Neural cell (in vitro differentiated cells): ENCODE results near the gene LIMCH1. TPM values are rescaled to one million over a fixed set of nuclear protein-coding genes. Genes with fewer than 3 reads are reported as not detected.

Source experiments
- H2AFZ ChIP-seq: fragments of 200-600, 300-800 bp; sonication (generic), shearing (Covaris generic); 2 replicates; pipeline ENCODE4 v1.6.0; 2014; ENCODE audit warnings: low read depth, mild to moderate bottlenecking, antibody characterized with exemption, low read length, moderate library complexity
- H3F3A ChIP-seq: fragments of 200-600 bp; shearing (Covaris generic); 2 replicates; pipeline ENCODE4 v1.6.1; 2016; ENCODE audit warnings: mild to moderate bottlenecking, moderate library complexity, mixed read lengths, antibody characterized with exemption, low read length; ENCODE audit not compliant: insufficient read depth, poor library complexity, severe bottlenecking
- H3K27ac ChIP-seq: fragments of 200-600, 300-800 bp; sonication (generic), shearing (Covaris generic); 2 replicates; pipeline ENCODE4 v1.5.1; 2014; ENCODE audit warnings: mild to moderate bottlenecking, low read length, moderate library complexity
- H3K27me3 ChIP-seq: fragments of 300-800, 200-600 bp; sonication (generic), shearing (Covaris generic); 2 replicates; pipeline ENCODE4 v1.6.0; 2014; ENCODE audit warnings: mild to moderate bottlenecking, low read depth, low read length, moderate library complexity; ENCODE audit not compliant: insufficient read depth
- H3K36me3 ChIP-seq: fragments of 300-800, 200-600 bp; sonication (generic), shearing (Covaris generic); 2 replicates; pipeline ENCODE4 v1.5.1; 2014; ENCODE audit warnings: mild to moderate bottlenecking, antibody characterized with exemption, low read length, moderate library complexity; ENCODE audit not compliant: insufficient read depth
- H3K4me2 ChIP-seq: fragments of 300-800, 200-600 bp; sonication (generic), shearing (Covaris generic); 2 replicates; pipeline ENCODE4 v1.6.0; 2014; ENCODE audit warnings: mild to moderate bottlenecking, low read length
- H3K4me3 ChIP-seq: fragments of 300-800, 200-600 bp; sonication (generic), shearing (Covaris generic); 2 replicates; pipeline ENCODE4 v1.5.1; 2014; ENCODE audit warnings: mild to moderate bottlenecking, low read length, moderate library complexity
- H3K79me2 ChIP-seq: fragments of 200-600 bp; shearing (Covaris generic); replicated peaks from 2 replicates; pipeline ENCODE4 v1.6.0; 2014; ENCODE audit warnings: mild to moderate bottlenecking, low read length, moderate library complexity; ENCODE audit not compliant: insufficient read depth
- H3K9ac ChIP-seq: fragments of 300-800, 200-600 bp; sonication (generic), shearing (Covaris generic); 2 replicates; pipeline ENCODE4 v1.6.1; 2016; ENCODE audit warnings: mild to moderate bottlenecking, low read length, mixed read lengths
- H3K9me2 ChIP-seq: fragments of 200-600 bp; shearing (Covaris generic); 2 replicates; pipeline ENCODE4 v1.6.1; 2016; ENCODE audit warnings: mild to moderate bottlenecking, low read length, mixed read lengths; ENCODE audit not compliant: insufficient read depth
- H3K9me3 ChIP-seq: fragments of 200-600, 300-800 bp; sonication (generic), shearing (Covaris generic); 2 replicates; pipeline ENCODE4 v1.6.1; 2016; ENCODE audit warnings: mild to moderate bottlenecking, mixed run types, low read length, moderate library complexity, mixed read lengths
- H4K20me1 ChIP-seq: fragments of 200-600 bp; shearing (Covaris generic); 2 replicates; pipeline ENCODE4 v1.6.1; 2016; ENCODE audit warnings: mild to moderate bottlenecking, mixed run types; ENCODE audit not compliant: insufficient read depth
- EP300 ChIP-seq: fragments of 450-650 bp; conservative IDR thresholded peaks from 2 replicates; pipeline ENCODE4 v1.6.1; 2014; ENCODE audit warnings: antibody characterized with exemption, mild to moderate bottlenecking, moderate library complexity; ENCODE audit not compliant: poor library complexity, severe bottlenecking
- EZH2 ChIP-seq: fragments of 200-600, 300-800 bp; shearing (Covaris generic), sonication (generic); IDR thresholded peaks from 2 replicates; pipeline ENCODE4 v1.6.1; 2014; ENCODE audit warnings: antibody characterized with exemption, low read length, borderline replicate concordance, mild to moderate bottlenecking; ENCODE audit not compliant: insufficient read depth, poor library complexity, severe bottlenecking
- MXI1 ChIP-seq: fragments of 450-650 bp; conservative IDR thresholded peaks from 2 replicates; pipeline ENCODE4 v1.6.1; 2014; ENCODE audit warnings: antibody characterized with exemption, mild to moderate bottlenecking; ENCODE audit not compliant: poor library complexity, severe bottlenecking
- POLR2AphosphoS5 ChIP-seq: IDR thresholded peaks from 2 replicates; pipeline ENCODE4 v1.6.1; 2012
- RAD21 ChIP-seq: fragments of 450-650 bp; conservative IDR thresholded peaks from 2 replicates; pipeline ENCODE4 v1.6.1; 2014; ENCODE audit warnings: antibody characterized with exemption, mild to moderate bottlenecking, moderate library complexity
- SMC3 ChIP-seq: fragments of 450-650 bp; conservative IDR thresholded peaks from 2 replicates; pipeline ENCODE4 v1.6.1; 2014; ENCODE audit warnings: antibody characterized with exemption, mild to moderate bottlenecking, moderate library complexity; ENCODE audit not compliant: poor library complexity
- TAF1 ChIP-seq: IDR thresholded peaks from 2 replicates; pipeline ENCODE4 v1.6.1; 2012; ENCODE audit warnings: low read depth
- polyA plus RNA-seq: library from polyadenylated mRNA; depleted of rRNA; stranded (reverse); fragments of >200 nt; gene quantifications from 2 replicates; pipeline ENCODE4 v1.2.3, GENCODE V29; 2014
- TF ChIP-seq, protein P1 (sequence below): IDR thresholded peaks from 2 replicates; pipeline ENCODE4 v1.6.1; 2012; ENCODE audit warnings: borderline replicate concordance
- TF ChIP-seq, protein P2 (sequence below): fragments of 450-650 bp; IDR thresholded peaks from 2 replicates; pipeline ENCODE4 v1.5.1; 2014; ENCODE audit warnings: antibody characterized with exemption, mild to moderate bottlenecking, moderate library complexity; ENCODE audit not compliant: poor library complexity, severe bottlenecking

Gene LIMCH1
- polyA plus RNA-seq, 1 donor from 2014 or later, result 9.1 TPM

DNA sequence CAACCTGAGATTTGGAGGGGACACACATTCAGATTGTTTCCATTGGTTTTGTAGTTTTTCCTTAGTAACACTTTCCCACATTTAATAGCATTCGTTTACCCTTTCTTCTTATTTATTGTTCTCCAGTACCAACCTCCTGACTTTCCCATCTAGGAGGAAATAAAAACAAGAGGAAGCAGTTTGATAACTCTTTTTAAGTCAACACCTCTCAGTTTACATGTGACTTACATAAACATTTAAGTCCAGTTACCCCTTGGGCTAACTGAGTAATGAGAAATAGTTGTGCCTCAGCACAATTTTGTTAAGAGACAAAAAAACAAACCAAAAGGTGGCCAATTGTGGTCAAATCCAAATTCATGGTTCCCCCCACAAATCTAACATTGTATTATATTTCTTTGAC lies 175.8 kb downstream of the LIMCH1 start:
- no peaks in the 10 kb centered on the region for H3F3A ChIP-seq
- TF ChIP-seq, protein P1, sequence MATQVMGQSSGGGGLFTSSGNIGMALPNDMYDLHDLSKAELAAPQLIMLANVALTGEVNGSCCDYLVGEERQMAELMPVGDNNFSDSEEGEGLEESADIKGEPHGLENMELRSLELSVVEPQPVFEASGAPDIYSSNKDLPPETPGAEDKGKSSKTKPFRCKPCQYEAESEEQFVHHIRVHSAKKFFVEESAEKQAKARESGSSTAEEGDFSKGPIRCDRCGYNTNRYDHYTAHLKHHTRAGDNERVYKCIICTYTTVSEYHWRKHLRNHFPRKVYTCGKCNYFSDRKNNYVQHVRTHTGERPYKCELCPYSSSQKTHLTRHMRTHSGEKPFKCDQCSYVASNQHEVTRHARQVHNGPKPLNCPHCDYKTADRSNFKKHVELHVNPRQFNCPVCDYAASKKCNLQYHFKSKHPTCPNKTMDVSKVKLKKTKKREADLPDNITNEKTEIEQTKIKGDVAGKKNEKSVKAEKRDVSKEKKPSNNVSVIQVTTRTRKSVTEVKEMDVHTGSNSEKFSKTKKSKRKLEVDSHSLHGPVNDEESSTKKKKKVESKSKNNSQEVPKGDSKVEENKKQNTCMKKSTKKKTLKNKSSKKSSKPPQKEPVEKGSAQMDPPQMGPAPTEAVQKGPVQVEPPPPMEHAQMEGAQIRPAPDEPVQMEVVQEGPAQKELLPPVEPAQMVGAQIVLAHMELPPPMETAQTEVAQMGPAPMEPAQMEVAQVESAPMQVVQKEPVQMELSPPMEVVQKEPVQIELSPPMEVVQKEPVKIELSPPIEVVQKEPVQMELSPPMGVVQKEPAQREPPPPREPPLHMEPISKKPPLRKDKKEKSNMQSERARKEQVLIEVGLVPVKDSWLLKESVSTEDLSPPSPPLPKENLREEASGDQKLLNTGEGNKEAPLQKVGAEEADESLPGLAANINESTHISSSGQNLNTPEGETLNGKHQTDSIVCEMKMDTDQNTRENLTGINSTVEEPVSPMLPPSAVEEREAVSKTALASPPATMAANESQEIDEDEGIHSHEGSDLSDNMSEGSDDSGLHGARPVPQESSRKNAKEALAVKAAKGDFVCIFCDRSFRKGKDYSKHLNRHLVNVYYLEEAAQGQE, result no peak
- TF ChIP-seq TAF1 (no peak), MXI1 (no peak), SMC3 (no peak), RAD21 (no peak), POLR2AphosphoS5 (no peak), EZH2 (no peak), EP300 (no peak)
- TF ChIP-seq, protein P2, sequence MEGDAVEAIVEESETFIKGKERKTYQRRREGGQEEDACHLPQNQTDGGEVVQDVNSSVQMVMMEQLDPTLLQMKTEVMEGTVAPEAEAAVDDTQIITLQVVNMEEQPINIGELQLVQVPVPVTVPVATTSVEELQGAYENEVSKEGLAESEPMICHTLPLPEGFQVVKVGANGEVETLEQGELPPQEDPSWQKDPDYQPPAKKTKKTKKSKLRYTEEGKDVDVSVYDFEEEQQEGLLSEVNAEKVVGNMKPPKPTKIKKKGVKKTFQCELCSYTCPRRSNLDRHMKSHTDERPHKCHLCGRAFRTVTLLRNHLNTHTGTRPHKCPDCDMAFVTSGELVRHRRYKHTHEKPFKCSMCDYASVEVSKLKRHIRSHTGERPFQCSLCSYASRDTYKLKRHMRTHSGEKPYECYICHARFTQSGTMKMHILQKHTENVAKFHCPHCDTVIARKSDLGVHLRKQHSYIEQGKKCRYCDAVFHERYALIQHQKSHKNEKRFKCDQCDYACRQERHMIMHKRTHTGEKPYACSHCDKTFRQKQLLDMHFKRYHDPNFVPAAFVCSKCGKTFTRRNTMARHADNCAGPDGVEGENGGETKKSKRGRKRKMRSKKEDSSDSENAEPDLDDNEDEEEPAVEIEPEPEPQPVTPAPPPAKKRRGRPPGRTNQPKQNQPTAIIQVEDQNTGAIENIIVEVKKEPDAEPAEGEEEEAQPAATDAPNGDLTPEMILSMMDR, result no peak

DNA sequence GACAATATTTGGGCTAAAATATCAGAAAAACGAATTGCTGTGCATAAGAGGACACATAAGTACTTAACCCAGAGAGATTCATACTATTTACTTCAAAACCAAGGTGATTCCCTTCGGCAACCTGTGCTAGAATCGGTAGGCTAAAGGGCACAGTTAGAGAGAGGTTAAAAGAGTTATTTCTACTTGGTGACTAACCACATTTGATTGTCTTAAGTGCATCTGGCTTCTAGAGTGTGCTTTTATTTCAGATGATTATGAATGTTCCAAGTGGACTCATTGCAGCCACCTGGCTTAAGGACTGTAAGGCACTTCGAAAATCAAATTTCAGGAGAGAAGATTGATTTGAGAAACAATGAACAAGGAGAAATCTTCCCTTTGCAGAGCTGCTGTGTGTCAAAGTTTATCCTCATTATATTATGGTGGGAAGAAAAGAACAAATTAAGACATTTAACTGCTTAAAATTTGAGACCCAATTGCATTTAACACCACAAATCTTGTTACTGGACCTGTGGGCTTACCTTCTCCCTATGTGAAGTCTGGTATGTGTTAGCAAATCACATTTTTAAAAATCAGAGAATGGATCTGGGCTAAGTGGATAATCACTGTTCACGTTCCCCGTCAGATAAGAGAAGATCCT lies 176.5 kb downstream of the LIMCH1 start:
- H3K4me3 ChIP-seq, result no peak overlapping the region
- TF ChIP-seq EZH2 (no peak), MXI1 (no peak), SMC3 (no peak), POLR2AphosphoS5 (no peak), EP300 (no peak), TAF1 (no peak), RAD21 (no peak)
- TF ChIP-seq, protein P1, result no peak
- TF ChIP-seq, protein P2, result no peak
- H3K36me3 ChIP-seq, result no peaks in the 10 kb centered on the region
- no peaks in the 10 kb centered on the region for H3K27me3 ChIP-seq
- no peak overlapping the region for H2AFZ ChIP-seq
- H3F3A ChIP-seq, result no peaks in the 10 kb centered on the region
- H3K9ac ChIP-seq, result no peak overlapping the region
- H4K20me1 ChIP-seq, result no peaks in the 10 kb centered on the region
- no peaks in the 10 kb centered on the region for H3K79me2 ChIP-seq
- no peaks in the 10 kb centered on the region for H3K9me3 ChIP-seq
- H3K4me2 ChIP-seq, result no peak overlapping the region
- no peaks in the 10 kb centered on the region for H3K9me2 ChIP-seq
- no peak overlapping the region for H3K27ac ChIP-seq

More for the DNA sequence above, 175.8 kb downstream of the LIMCH1 start:
- Histone ChIP-seq H4K20me1 (no peaks in the 10 kb centered on the region), H3K36me3 (no peaks in the 10 kb centered on the region), H3K27me3 (no peaks in the 10 kb centered on the region), H3K9me3 (no peaks in the 10 kb centered on the region), H3K4me3 (no peak overlapping the region), H3K79me2 (no peaks in the 10 kb centered on the region), H2AFZ (no peak overlapping the region), H3K27ac (no peak overlapping the region), H3K9me2 (no peaks in the 10 kb centered on the region), H3K4me2 (no peak overlapping the region), H3K9ac (no peak overlapping the region)
